Urothelium cell line (cell line): Measurements from ENCODE around the gene RBM47.
A peak's percentile ranks its signal among the peaks of the same experiment; 100 is the strongest.
"Not testable (repeated sequence)": the region's sequence is repeated elsewhere in the genome, so short reads cannot be mapped to it uniquely, and the experiment has no call there.

ENCODE experiments used
- DNase-seq: peaks from one replicate; pipeline ENCODE4 v3.0.0; 2011; ENCODE audit warnings: low spot score, mixed read lengths
- FAIRE-seq: peaks from 2 replicates; lab custom pipeline; 2011; peaks lifted over from hg19 to GRCh38; lab: Jason Lieb, UNC

The RBM47 gene

DNA sequence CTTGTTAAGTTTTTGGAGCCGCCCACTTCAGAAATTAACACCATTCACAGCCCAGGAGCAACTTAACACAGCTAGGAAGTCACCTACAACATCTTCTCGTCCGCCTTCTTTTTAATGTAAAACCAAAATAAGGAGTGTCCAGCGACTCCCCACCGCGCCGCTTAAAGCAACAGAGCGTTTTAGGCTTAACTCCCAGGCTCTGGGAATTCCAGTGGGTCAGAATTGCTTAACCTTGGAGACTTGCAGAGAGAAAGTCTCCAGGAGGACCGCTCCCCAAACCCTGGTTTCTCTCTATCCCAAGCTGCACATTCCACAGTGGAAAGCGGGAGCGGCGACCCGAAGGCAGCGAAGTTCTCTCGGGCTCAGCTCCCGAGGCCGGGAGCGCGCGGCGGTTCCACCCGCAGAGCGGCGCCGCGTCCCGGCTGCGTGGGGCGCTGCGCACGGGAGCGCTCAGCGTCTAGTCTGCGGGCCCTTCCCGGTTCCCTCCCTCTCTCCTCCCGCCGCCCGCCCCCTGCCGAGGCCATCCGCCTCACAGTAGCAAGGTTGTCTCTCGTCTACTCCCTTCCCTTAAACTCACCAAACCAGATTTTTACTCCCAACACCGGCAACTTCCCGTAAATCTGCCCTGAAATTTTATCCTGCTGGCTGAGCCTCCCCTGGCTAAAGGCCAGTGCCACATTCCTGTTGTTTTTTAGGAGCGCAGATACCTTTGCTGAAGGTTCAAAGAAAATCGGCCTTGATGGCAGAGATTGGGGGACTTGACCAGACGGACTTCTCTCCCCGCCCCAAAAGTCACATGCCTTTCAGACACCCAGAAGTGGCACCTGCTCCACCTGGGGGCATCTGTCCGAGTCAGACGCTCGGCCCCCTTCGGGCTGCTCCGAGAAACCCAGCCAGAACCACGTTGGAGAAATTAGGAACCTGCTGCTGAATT, at the start of gene RBM47:
RBM47 (minus strand) TSS at position 464 of the 934 bp plus-strand sequence. CDS start 190,971 bp downstream, outside the sequence.
- DNase-seq: peak; percentile 76
- no peak for FAIRE-seq

DNA sequence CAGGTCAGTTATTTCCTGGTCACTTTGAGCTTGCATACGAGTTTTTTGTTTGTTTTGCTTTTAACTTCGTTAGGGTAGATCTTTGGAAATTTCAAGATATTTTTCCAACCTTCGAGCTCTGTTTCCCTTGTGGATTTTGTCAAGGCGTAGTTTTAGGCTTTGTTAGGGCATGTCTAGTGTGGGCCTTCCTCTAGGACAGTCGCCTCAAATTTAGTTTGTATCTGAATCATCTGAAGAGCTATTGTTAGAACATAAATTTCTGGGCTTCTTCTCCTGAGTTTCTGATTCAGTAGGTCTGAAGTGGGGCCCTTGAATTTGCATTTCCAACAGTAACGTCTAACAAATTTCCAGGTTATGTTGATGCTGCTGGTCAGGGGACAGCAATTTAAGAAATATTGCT, 48.8 kb upstream of the RBM47 start:
- FAIRE-seq (no peak), DNase-seq (no peak)

DNA sequence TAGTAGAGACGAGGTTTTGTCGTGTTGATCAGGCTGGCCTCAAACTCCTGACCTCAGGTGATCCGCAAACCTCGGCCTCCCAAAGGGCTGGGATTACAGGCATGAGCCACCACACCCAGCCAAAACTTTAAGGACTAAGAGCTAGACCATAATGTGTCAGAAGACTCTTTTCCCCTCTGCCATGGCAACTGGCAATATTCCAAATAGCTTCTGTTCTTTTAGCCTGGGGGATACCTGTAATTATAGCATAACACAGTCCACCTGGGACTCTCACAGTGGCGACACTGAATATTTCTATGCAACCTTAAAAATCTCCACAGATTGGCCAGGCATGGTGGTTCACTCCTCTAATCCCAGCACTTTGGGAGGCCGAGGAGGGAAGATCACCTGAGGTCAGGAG, 45.5 kb upstream of the RBM47 start:
- DNase-seq (no peak), FAIRE-seq (no peak)

DNA sequence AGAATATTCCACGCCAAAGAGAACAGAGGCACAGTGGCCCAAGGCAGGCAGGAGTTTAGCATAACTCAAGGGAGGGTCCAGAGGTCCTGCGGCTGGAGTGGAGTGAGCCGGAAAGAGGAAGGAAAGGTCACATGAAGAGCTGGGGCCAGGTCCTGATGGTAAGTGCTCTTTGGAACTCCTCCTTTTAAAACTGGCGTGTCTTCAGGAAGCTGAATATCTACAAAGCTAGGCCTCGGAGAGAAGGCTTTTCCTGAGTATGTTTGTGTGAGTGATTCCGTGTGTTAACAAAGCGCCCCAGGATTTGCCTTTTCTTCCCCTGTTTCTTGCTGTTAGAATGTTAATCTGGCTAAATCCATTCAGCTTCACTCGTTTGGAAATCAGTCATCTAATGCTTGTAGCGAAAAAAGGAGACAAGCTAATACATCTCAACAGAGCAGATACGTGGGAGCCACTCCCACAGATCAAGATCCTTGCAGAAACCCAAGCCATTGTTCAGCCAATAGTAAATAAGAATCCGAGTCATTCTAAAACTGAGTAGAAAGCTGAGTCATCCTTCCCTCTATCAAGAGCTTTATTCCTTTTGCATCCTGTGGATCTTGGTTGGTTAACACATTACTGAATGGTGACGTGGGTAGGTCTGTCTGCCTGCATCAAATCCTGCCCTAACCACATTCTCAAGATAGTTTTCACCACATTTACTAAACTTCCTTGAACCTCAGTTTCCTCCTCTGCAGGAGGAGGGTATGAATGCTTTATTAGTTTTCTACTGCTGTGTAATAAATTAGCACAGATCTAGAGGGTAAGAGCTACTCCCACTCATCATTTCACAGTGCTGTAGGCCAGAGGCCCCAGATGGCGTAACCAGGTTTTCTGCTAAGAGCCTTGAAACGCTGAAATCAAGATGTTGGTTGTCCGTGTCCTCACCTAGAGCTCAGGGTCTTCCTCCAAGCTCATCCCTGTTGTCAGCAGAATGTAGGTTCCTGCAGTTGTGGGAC, 43.2 kb upstream of the RBM47 start:
- FAIRE-seq (peak; percentile 94), DNase-seq (peak; percentile 88)

DNA sequence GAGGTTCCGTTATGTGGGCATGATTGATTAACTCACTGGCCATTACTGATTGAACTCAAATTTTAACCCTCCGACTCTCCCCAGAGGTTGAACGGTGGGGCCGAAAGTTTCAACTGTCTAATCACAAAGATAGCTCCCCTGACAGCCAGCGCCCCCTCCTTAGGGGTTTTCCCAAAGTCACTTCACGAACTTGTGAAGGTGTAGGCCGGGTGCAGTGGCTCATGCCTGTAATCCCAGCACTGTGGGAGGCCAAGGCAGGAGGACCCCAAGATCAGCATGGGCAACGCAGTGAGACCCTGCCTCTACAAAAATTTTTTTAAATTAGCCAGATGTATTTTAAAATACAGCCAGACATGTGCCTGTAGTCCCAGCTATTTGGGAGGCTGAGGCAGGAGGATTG, 39.8 kb upstream of the RBM47 start:
- DNase-seq (no peak), FAIRE-seq (no peak)

DNA sequence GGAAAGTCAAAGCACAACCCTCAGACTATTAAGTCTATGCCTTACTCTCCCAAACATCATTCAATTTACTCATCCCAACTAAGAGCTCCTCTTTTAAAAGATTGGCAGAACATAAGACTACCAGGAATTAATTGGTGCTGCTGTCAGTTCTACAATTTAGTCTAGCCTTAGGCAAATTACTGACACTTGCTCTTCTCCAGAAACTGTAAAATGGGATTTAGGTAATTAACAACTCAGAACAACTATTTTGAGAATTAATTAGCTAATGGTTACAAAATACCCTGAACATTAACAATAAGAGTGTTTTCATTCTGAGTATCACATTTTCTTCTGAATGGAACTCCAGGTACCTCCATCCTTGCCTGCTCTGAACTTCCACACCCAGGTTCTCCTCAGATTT, 36.2 kb upstream of the RBM47 start:
- DNase-seq: no peak
- FAIRE-seq: no peak

DNA sequence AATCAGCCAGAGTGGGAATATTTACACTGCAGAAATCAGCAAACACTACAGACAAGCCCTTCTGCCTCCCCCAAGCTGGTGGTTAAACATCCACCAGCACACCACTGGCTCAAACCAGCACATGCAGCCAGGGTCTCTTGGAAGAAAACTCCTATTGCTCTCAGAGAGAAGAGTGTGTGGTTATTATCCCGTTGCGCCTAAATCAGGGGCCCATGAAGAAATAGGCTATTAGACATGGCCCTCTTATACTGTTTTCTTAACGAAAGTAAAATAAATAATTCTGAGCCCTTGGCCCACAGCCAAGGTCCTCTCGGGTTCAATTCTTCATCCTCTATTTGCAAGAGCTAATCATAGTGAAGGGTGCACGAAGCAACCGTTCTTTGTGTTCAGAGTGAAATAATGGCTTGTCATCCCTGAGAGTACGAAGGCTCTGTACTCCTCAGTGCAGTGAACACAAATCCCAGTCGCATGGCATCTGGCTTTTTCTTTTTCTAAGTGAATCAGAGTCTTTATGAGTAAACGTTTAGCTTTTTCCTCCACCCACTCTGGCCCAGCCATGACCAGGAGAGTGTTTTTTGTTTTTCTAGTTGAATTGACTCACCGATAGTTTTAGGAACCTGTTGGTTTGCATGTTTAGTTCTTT, 33.4 kb upstream of the RBM47 start:
- FAIRE-seq: no peak
- DNase-seq: peak; percentile 30

DNA sequence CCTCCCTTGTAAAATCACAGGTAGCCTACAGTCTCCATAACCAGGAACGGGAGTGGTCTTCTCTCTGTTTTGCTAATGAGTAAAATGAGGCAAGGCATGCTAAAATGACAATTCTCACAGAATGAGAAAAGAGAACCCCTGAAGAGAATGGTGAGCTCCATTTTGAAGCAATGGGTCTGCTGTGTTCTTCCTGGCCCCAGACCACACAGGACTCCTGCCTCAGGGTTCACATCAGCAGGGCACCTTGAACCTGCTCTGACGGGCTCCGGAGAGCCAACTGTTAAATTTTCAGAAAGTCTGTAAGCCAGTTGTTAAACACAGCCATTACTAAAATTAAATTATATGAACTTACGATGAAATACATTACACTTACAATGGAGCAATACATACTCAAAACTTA, 32.1 kb upstream of the RBM47 start:
- FAIRE-seq (no peak), DNase-seq (no peak)

DNA sequence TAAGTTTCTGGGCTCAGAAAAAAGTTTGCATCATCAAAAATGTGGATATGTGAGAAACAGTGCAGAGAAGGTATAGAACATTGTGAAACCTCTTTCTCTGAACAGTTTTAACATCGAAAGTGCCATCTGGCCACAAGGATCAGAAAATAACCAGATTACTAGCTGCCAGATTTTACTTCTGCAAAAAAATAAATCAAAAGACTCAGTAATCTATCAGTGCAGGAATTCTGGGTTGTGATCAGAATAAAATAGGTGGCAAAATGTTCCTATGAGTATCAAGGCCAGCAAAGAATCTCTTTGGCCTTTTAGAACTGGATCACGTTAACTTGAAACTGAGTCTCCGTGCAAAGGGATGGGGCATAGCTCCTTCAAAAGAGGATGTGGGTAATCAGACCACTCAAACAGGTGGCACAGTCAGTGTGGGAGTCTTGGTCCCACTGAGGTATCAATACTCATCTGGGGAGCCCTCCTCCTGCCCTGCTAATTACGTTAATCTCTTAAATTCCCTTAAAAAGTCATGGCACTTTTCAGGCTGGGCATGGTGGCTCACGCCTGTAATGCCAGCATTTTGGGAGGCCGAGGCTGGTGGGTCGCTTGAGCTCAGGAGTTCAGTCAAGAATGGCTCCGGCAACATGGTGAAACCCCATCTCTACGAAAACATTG, 26.7 kb upstream of the RBM47 start:
- DNase-seq (no peak), FAIRE-seq (no peak)

DNA sequence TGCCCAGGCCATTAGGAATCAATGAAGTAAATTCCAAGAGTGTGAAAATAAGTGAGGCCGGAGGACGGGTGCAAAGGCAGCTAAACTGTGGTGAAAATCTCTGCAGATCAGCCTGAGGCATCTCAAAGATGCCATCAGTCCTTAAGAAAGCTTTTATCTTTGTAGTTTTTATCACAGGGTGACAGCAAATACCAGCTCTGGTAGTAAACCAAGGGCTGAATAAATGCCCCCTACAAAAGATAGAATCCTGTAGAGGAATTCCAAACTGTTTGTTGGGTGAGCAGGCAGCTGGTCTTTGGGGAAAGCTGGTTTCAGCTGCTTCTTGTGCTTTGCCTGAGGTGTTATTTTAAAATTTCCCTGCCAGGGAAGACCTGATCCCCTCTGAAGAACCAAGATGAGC, 21.6 kb upstream of the RBM47 start:
- DNase-seq (no peak), FAIRE-seq (no peak)

DNA sequence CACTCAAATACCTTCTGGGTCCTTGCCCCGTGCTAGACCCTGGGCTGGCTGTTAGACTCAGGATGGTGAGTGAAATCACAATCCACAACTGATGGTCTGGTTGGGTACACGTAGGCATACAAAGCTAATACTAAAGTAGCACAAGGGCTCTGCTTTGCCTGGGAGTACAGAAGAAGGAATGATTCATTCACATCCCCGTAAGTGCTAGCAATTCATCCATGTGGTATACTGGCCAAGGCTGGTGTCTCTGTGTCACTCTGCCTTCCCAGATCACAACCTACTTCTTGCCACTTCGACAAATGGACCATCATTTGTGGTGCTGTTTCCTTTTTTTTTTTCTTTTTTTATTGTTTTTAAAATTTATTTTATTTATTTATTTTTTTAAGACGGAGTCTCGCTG, 19.7 kb upstream of the RBM47 start:
- FAIRE-seq (no peak), DNase-seq (no peak)

DNA sequence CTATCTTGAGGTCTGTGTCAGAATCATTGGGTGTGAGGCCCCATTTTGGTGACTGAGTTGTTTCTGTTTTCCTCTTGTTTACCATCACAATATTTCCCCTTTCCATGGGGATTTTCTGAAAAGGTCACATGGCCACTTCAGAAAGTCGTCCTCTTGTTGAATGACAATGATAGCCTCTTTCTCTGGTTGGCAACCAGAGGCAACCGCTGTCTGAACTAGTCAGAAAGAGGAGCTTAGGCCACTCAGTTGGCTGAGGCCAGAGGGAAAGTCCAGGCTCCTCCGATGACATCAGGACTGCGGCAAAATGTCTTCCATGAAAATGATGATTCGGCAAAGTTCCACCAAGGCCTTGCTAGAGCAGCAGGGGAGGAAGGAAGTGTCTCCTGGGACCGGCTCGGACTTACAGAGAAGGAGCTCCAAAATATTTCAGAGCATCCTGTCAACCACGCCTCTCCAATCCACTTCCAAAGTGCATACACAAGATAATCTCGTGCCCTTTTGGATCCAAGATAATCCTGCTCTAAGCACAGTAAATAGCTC, 19.1 kb upstream of the RBM47 start:
- DNase-seq: no peak
- no peak for FAIRE-seq

DNA sequence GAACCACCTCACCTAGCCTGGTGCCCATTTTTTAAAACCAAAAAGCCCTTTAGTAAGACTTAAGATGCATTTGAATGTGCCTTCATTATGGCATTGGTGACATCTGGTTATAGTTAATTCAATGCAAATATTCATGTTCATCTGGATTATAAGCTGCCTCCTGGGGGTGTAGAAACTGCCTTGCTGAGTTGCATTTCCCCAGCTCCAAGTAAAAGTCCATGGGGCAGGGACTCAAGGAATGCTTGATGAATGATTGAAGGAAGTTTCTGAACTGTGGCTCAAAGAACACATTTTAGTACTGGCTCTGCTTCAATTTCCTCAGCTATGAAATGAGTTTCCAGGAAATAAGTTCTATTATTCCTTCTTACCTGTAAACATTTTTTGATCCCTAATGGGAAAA, 18.5 kb upstream of the RBM47 start:
- FAIRE-seq: no peak

DNA sequence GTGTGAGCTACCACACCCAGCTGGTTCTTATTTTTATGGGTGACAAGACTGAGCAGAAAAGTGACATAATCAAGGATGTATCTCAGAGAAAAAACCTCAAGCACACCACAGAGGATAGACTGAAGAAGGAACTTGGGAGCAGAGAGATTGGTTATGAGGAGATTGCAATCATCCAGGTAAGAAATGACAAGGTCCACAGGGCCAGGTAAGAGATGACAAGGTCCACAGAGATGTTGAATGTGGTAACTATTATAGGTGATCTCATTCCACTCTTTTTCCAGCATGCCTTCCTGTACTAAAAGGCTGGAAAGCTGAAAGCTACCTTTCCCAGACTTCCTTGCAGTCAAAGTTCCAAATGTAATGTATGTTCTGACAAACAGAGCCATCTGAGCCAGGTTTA, 15.9 kb upstream of the RBM47 start:
- DNase-seq (no peak), FAIRE-seq (no peak)

More for the DNA sequence above, 18.5 kb upstream of the RBM47 start:
- DNase-seq: no peak

DNA sequence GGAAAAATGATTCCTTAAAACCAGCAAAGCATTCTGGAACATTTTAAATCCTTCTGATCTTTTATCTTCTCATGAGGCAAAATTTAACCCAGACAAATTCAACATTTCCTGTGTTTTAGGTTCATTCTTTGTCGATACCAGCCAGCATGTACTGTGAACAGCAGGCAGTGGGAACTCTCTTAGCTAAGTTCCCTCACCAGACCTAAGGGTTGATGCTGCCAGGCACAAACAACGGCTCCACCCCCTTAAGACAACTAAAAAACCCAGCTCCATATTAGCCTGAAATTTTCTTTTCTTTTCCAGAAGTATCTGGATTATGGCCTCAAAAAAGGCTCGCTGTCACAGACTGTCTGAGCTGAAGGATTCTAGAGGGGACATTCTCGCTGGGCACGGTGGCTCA, 2.4 kb upstream of the RBM47 start:
- no peak for DNase-seq
- no peak for FAIRE-seq

DNA sequence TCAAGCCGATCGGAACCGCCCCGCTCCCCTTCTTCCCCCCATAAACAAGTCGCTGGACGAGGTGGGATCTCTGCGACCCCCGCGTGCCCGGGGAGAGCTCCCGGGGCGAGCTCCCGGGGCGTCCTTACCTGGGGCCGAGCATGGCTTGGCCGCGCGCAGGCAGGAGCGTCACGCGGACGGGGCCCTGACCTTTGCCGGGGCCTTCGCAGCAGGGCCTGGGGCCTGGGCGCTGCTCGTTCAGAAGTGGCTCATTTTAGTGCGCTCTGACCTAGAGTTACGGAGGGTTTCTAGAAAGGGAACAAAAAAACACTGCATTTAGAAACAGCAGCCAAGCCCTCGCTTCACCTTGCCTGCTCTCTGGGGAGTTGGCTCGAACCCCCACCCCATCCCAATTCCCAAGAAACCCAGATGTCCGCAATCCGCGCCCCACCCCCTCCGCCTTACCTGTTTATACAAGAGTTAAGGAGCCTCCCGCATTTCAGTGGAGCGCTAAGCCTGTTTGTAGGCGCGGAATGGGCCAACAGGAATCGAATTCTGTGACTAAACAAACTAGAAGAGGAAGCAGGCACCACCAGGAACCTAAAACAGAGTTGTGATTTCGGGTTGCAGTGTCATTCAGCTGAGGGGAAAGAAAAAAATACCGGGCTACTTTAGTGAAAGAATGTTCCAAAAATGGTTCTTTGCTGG, 814 bp upstream of the RBM47 start:
- no peak for FAIRE-seq
- DNase-seq: no peak

DNA sequence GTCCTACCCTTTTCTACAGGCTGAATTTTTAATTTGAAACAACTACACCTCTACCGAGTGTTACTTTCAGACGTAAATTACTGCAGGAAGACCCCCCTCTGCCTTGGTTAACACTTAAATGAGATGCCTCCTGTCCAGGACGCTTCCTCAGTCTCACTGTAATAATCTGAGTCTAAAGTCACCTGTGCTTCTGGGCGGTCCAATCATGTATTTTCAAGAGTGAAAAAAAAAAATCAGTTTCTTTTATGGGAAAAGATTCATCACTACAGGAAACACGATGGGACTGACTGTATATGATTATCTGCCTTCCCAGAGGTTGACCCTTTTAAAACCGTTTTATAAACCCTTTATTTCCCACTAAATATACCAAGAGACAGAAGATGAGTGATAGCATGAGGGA, 776 bp downstream of the RBM47 start:
- DNase-seq: no peak
- FAIRE-seq: no peak

DNA sequence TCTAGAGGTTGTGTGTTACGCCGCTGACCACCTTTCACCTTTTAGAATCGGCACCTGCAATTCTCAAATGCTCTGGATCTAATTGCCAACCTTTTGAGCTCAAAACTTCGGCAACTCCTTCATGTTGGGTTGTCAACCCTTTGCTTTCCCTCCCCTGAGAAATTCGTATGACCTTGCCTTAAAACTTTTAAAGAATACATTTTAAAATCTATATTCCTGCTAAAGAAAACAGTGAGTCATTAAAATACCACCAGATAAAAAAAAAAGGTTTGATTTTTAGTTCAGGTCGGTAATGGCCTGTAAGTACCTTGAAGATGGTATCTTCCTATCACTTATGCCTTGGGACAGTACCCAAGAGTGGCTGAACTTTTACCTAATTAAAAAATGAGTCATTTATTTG, 1.3 kb downstream of the RBM47 start:
- DNase-seq, FAIRE-seq: not testable (repeated sequence)

DNA sequence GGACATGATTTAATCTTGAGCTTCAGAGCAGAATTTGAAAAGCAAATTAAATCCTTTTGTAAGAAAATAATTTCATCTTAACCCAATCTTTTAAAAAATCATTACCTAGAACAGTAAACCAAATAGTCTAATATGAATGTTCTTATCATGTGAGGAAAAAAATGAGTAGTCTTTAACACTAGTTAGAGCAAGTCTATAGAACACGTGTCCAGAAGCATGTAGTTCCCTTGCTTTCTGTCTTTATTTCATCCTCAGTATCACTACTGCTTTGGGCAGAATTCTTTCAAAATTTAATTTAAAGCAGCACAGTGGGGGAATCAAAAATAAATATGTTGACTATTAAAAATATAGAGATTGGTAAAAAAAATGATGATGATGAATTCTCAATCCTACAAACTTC, 2.1 kb downstream of the RBM47 start:
- FAIRE-seq (no peak), DNase-seq (no peak)
